ENCODE measurements around the gene LRRC37A2. TPM values are rescaled to one million over a fixed set of nuclear protein-coding genes. Genes with fewer than 3 reads are reported as not detected.

LRRC37A2 gene
- total and polyA plus RNA-seq, 3 experiments from 2014 or later = 9.1 to 10.1 (median 9.8) TPM

Other genes with a start within 250 kb of the LRRC37A2 start
- gene LRRC37A, start 217.3 kb upstream of the LRRC37A2 start, total RNA-seq = 1 to 10 TPM; 2.4 to 2.5 TPM
- 1.1 TPM for gene LRRC37A, start 217.3 kb upstream of the LRRC37A2 start, polyA plus RNA-seq
- 10 to 100 TPM; 11.5 to 12.9 TPM for gene ARL17B, start 150.7 kb upstream of the LRRC37A2 start, total RNA-seq
- gene ARL17B, start 150.7 kb upstream of the LRRC37A2 start, polyA plus RNA-seq = 25.8 TPM
- gene ARL17A, start 67.2 kb downstream of the LRRC37A2 start, total RNA-seq = 10 to 100 TPM in 1 of 2 experiments, 1 to 10 TPM in 1; 8.8 to 10.1 TPM
- gene ARL17A, start 67.2 kb downstream of the LRRC37A2 start, polyA plus RNA-seq = 9.6 TPM
- 10 to 100 TPM; 37.7 to 43.0 TPM for gene NSF, start 78.2 kb downstream of the LRRC37A2 start, total RNA-seq
- gene NSF, start 78.2 kb downstream of the LRRC37A2 start, polyA plus RNA-seq = 22.7 TPM